Measurements from ENCODE around the gene TWIST1.

The TWIST1 gene

GRCh38 chr7:19098510-19098909 is 18.9 kb downstream of the TWIST1 start:
- Histone ChIP-seq H2AFZ (ENCODE audit: low read depth, low read length) (no peak overlapping the region), H3K4me3 (ENCODE audit: low read length) (no peak overlapping the region)

GRCh38 chr7:19097165-19098055 is 20.0 kb downstream of the TWIST1 start:
- Histone ChIP-seq H3K27me3 (ENCODE audit: insufficient read depth, low read length) (no peaks in the 10 kb centered on the region), H3K36me3 (ENCODE audit: insufficient read depth, low read length) (no peaks in the 10 kb centered on the region), H3K4me1 (ENCODE audit: insufficient read depth, low read length) (no peaks in the 10 kb centered on the region), H3K4me3 (ENCODE audit: low read length) (no peak overlapping the region), H2AFZ (ENCODE audit: low read depth, low read length) (no peak overlapping the region), H3K9me3 (ENCODE audit: low read length) (no peaks in the 10 kb centered on the region)

More at GRCh38 chr7:19098510-19098909, 18.9 kb downstream of the TWIST1 start:
- no peaks in the 10 kb centered on the region for H3K36me3 ChIP-seq (ENCODE audit: insufficient read depth, low read length)
- no peaks in the 10 kb centered on the region for H3K4me1 ChIP-seq (ENCODE audit: insufficient read depth, low read length)
- no peaks in the 10 kb centered on the region for H3K27me3 ChIP-seq (ENCODE audit: insufficient read depth, low read length)
- no peaks in the 10 kb centered on the region for H3K9me3 ChIP-seq (ENCODE audit: low read length)

GRCh38 chr7:19095353-19095860 is 22.0 kb downstream of the TWIST1 start:
- no peak overlapping the region for H3K4me3 ChIP-seq (ENCODE audit: low read length)
- H2AFZ ChIP-seq (ENCODE audit: low read depth, low read length): no peak overlapping the region
- H3K27me3 ChIP-seq (ENCODE audit: insufficient read depth, low read length): no peaks in the 10 kb centered on the region
- no peaks in the 10 kb centered on the region for H3K4me1 ChIP-seq (ENCODE audit: insufficient read depth, low read length)
- H3K36me3 ChIP-seq (ENCODE audit: insufficient read depth, low read length): no peaks in the 10 kb centered on the region
- no peaks in the 10 kb centered on the region for H3K9me3 ChIP-seq (ENCODE audit: low read length)

GRCh38 chr7:19094598-19095352 is 22.7 kb downstream of the TWIST1 start:
- H3K9me3 ChIP-seq (ENCODE audit: low read length): no peaks in the 10 kb centered on the region
- H3K4me3 ChIP-seq (ENCODE audit: low read length): no peak overlapping the region

GRCh38 chr7:19094138-19094537 is 23.3 kb downstream of the TWIST1 start:
- Histone ChIP-seq H2AFZ (ENCODE audit: low read depth, low read length) (no peak overlapping the region), H3K4me1 (ENCODE audit: insufficient read depth, low read length) (no peaks in the 10 kb centered on the region), H3K27me3 (ENCODE audit: insufficient read depth, low read length) (no peaks in the 10 kb centered on the region), H3K4me3 (ENCODE audit: low read length) (no peak overlapping the region), H3K9me3 (ENCODE audit: low read length) (no peaks in the 10 kb centered on the region), H3K36me3 (ENCODE audit: insufficient read depth, low read length) (no peaks in the 10 kb centered on the region)

More at GRCh38 chr7:19094598-19095352, 22.7 kb downstream of the TWIST1 start:
- no peaks in the 10 kb centered on the region for H3K4me1 ChIP-seq (ENCODE audit: insufficient read depth, low read length)
- H3K27me3 ChIP-seq (ENCODE audit: insufficient read depth, low read length): no peaks in the 10 kb centered on the region
- H3K36me3 ChIP-seq (ENCODE audit: insufficient read depth, low read length): no peaks in the 10 kb centered on the region
- no peak overlapping the region for H2AFZ ChIP-seq (ENCODE audit: low read depth, low read length)

GRCh38 chr7:19091550-19092200 is 25.8 kb downstream of the TWIST1 start:
- Histone ChIP-seq H3K36me3 (ENCODE audit: insufficient read depth, low read length) (no peaks in the 10 kb centered on the region), H3K9me3 (ENCODE audit: low read length) (no peaks in the 10 kb centered on the region), H3K4me3 (ENCODE audit: low read length) (no peak overlapping the region), H3K4me1 (ENCODE audit: insufficient read depth, low read length) (no peaks in the 10 kb centered on the region), H2AFZ (ENCODE audit: low read depth, low read length) (no peak overlapping the region), H3K27me3 (ENCODE audit: insufficient read depth, low read length) (no peaks in the 10 kb centered on the region)

GRCh38 chr7:19090526-19090925 is 26.9 kb downstream of the TWIST1 start:
- H2AFZ ChIP-seq (ENCODE audit: low read depth, low read length): no peak overlapping the region
- no peaks in the 10 kb centered on the region for H3K9me3 ChIP-seq (ENCODE audit: low read length)
- no peak overlapping the region for H3K4me3 ChIP-seq (ENCODE audit: low read length)
- no peaks in the 10 kb centered on the region for H3K4me1 ChIP-seq (ENCODE audit: insufficient read depth, low read length)
- H3K36me3 ChIP-seq (ENCODE audit: insufficient read depth, low read length): no peaks in the 10 kb centered on the region
- H3K27me3 ChIP-seq (ENCODE audit: insufficient read depth, low read length): no peaks in the 10 kb centered on the region

GRCh38 chr7:19089797-19090196 is 27.6 kb downstream of the TWIST1 start:
- Histone ChIP-seq H2AFZ (ENCODE audit: low read depth, low read length) (no peak overlapping the region), H3K9me3 (ENCODE audit: low read length) (no peaks in the 10 kb centered on the region), H3K36me3 (ENCODE audit: insufficient read depth, low read length) (no peaks in the 10 kb centered on the region), H3K4me3 (ENCODE audit: low read length) (no peak overlapping the region), H3K4me1 (ENCODE audit: insufficient read depth, low read length) (no peaks in the 10 kb centered on the region), H3K27me3 (ENCODE audit: insufficient read depth, low read length) (no peaks in the 10 kb centered on the region)

GRCh38 chr7:19089378-19089777 is 28.1 kb downstream of the TWIST1 start:
- Histone ChIP-seq H3K4me3 (ENCODE audit: low read length) (no peak overlapping the region), H2AFZ (ENCODE audit: low read depth, low read length) (no peak overlapping the region), H3K36me3 (ENCODE audit: insufficient read depth, low read length) (no peaks in the 10 kb centered on the region), H3K27me3 (ENCODE audit: insufficient read depth, low read length) (no peaks in the 10 kb centered on the region), H3K9me3 (ENCODE audit: low read length) (no peaks in the 10 kb centered on the region), H3K4me1 (ENCODE audit: insufficient read depth, low read length) (no peaks in the 10 kb centered on the region)

GRCh38 chr7:19080093-19080492 is 37.3 kb downstream of the TWIST1 start:
- Histone ChIP-seq H3K9me3 (ENCODE audit: low read length) (no peaks in the 10 kb centered on the region), H3K36me3 (ENCODE audit: insufficient read depth, low read length) (no peaks in the 10 kb centered on the region), H3K27me3 (ENCODE audit: insufficient read depth, low read length) (no peaks in the 10 kb centered on the region), H2AFZ (ENCODE audit: low read depth, low read length) (no peak overlapping the region), H3K4me3 (ENCODE audit: low read length) (no peak overlapping the region), H3K4me1 (ENCODE audit: insufficient read depth, low read length) (peaks cover 18% of the 10 kb centered on the region)

GRCh38 chr7:19079066-19079465 is 38.4 kb downstream of the TWIST1 start:
- peaks cover 18% of the 10 kb centered on the region for H3K4me1 ChIP-seq (ENCODE audit: insufficient read depth, low read length)
- no peak overlapping the region for H2AFZ ChIP-seq (ENCODE audit: low read depth, low read length)
- H3K36me3 ChIP-seq (ENCODE audit: insufficient read depth, low read length): no peaks in the 10 kb centered on the region
- H3K27me3 ChIP-seq (ENCODE audit: insufficient read depth, low read length): no peaks in the 10 kb centered on the region
- H3K4me3 ChIP-seq (ENCODE audit: low read length): no peak overlapping the region
- no peaks in the 10 kb centered on the region for H3K9me3 ChIP-seq (ENCODE audit: low read length)

GRCh38 chr7:19069842-19070241 is 47.6 kb downstream of the TWIST1 start:
- H3K9me3 ChIP-seq (ENCODE audit: low read length): peaks cover 2% of the 10 kb centered on the region
- H3K4me1 ChIP-seq (ENCODE audit: insufficient read depth, low read length): no peaks in the 10 kb centered on the region
- H3K27me3 ChIP-seq (ENCODE audit: insufficient read depth, low read length): no peaks in the 10 kb centered on the region
- H2AFZ ChIP-seq (ENCODE audit: low read depth, low read length): no peak overlapping the region
- no peak overlapping the region for H3K4me3 ChIP-seq (ENCODE audit: low read length)
- no peaks in the 10 kb centered on the region for H3K36me3 ChIP-seq (ENCODE audit: insufficient read depth, low read length)

GRCh38 chr7:19066170-19066569 is 51.3 kb downstream of the TWIST1 start:
- Histone ChIP-seq H2AFZ (ENCODE audit: low read depth, low read length) (no peak overlapping the region), H3K9me3 (ENCODE audit: low read length) (no peaks in the 10 kb centered on the region), H3K4me1 (ENCODE audit: insufficient read depth, low read length) (no peaks in the 10 kb centered on the region), H3K27me3 (ENCODE audit: insufficient read depth, low read length) (no peaks in the 10 kb centered on the region), H3K4me3 (ENCODE audit: low read length) (no peak overlapping the region), H3K36me3 (ENCODE audit: insufficient read depth, low read length) (no peaks in the 10 kb centered on the region)
